DOHH2 (cell line): ENCODE results near the gene NRXN3.

Experiments
- EZH2phosphoT487 ChIP-seq: fragments of 200-600 bp; sonication (generic); IDR thresholded peaks from 2 replicates; pipeline ENCODE4 v1.6.1; 2017; ENCODE audit warnings: borderline replicate concordance, mild to moderate bottlenecking, antibody characterized with exemption, low read length, moderate library complexity, mixed read lengths
- TF ChIP-seq, protein P1 (sequence below): fragments of 200-600 bp; sonication (generic); IDR thresholded peaks from one replicate; pipeline ENCODE4 v1.5.1; 2014; ENCODE audit warnings: antibody characterized with exemption, mild to moderate bottlenecking, low read depth, low read length; ENCODE audit not compliant: poor library complexity, severe bottlenecking

DNA sequence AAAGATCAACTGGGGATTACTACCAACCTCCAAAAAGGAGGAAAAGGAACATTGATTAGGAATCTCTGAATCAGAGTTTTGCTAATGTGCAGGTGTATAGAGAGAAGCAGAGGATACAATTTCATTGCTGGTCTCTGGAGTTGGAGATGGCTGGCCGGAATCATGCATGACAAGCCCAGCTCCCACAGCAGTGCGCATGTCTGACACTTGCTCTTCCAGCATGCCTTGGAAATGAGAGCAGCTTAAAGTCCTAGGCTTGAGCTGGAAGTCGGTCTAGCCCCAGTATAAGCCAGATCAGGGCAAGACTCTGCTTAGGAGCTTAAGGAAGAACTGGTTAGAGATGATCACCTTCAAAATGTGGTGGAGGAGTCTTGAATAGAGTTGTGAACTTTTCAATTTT, 1298.3 kb downstream of the NRXN3 start:
- TF ChIP-seq EZH2phosphoT487: no peak
- TF ChIP-seq, protein P1, sequence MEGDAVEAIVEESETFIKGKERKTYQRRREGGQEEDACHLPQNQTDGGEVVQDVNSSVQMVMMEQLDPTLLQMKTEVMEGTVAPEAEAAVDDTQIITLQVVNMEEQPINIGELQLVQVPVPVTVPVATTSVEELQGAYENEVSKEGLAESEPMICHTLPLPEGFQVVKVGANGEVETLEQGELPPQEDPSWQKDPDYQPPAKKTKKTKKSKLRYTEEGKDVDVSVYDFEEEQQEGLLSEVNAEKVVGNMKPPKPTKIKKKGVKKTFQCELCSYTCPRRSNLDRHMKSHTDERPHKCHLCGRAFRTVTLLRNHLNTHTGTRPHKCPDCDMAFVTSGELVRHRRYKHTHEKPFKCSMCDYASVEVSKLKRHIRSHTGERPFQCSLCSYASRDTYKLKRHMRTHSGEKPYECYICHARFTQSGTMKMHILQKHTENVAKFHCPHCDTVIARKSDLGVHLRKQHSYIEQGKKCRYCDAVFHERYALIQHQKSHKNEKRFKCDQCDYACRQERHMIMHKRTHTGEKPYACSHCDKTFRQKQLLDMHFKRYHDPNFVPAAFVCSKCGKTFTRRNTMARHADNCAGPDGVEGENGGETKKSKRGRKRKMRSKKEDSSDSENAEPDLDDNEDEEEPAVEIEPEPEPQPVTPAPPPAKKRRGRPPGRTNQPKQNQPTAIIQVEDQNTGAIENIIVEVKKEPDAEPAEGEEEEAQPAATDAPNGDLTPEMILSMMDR: no peak
